ENCODE data around the gene RASEF. TPM values are rescaled to one million over a fixed set of nuclear protein-coding genes. Genes with fewer than 3 reads are reported as not detected.

The RASEF gene
- total RNA-seq, 2 donors from 2014 or later, result 36.4 to 125 TPM

GRCh38 chr9:83027153-83027891 is 35.6 kb downstream of the RASEF start:
- H3K36me3 ChIP-seq, result no peaks in the 10 kb centered on the region
- intact Hi-C loops (cut with DNase I), result no loop called here
- no peak overlapping the region for H3K27ac ChIP-seq

DNA sequence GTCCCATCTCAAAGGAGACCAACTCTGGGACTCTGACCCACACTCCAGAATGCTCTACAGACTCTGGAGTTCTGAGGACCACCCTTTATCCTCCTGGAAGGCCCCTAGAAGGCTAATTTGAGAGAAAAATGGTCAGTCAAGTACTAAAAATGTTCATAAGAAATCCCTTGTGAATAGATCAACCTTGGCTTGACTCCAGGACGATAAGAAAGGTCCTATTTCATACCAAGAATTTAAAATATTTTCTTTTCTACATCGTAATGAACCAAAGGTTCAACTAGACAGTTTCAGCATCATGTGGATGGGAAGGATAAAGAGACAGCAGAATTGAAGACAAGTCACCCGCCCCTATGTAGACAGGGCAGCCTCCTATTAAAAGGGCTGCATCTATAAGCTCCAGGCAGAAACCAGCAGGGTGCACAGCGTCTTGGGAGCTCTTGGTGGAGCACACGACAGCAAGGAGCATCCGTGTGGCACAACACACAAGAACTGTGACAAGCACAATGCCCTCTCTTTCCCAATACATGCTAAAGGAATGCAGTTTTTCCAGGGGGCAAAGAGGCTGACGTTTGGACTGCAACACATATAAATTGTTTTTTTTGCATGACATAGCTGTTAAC is 38.3 kb downstream of the RASEF start:
- no peak for DNase-seq (ENCODE audit: low spot score)
- WGBS, result 74% methylated on average over 7 of the region's 7 CpGs
- no peak overlapping the region for H3K27ac ChIP-seq
- no peaks in the 10 kb centered on the region for H3K36me3 ChIP-seq
- no peak overlapping the region for H3K4me3 ChIP-seq
- H3K27me3 ChIP-seq (replicated peaks; ENCODE audit: insufficient read depth), result no peaks in the 10 kb centered on the region
- H3K9me3 ChIP-seq, result no peaks in the 10 kb centered on the region
- H3K4me1 ChIP-seq (replicated peaks), result no peaks in the 10 kb centered on the region
- intact Hi-C loops (cut with DNase I), result no loop called here
- TF ChIP-seq CTCF (IDR thresholded peaks at IDR 0.05) (no peak), POLR2A (IDR thresholded peaks at IDR 0.05) (no peak), POLR2AphosphoS5 (IDR thresholded peaks at IDR 0.05) (no peak)

More at GRCh38 chr9:83027153-83027891, 35.6 kb downstream of the RASEF start:
- no peak for DNase-seq (ENCODE audit: low spot score)
- no peak overlapping the region for H3K4me3 ChIP-seq
- H3K27me3 ChIP-seq (replicated peaks; ENCODE audit: insufficient read depth), result no peaks in the 10 kb centered on the region
- no peaks in the 10 kb centered on the region for H3K4me1 ChIP-seq (replicated peaks)
- H3K9me3 ChIP-seq, result no peaks in the 10 kb centered on the region
- 78% methylated on average over 5 of the region's 5 CpGs for WGBS
- no peak for TF ChIP-seq POLR2A (IDR thresholded peaks at IDR 0.05)
- no peak for TF ChIP-seq POLR2AphosphoS5 (IDR thresholded peaks at IDR 0.05)
- no peak for TF ChIP-seq CTCF (IDR thresholded peaks at IDR 0.05)

GRCh38 chr9:83023151-83023550 is 39.8 kb downstream of the RASEF start:
- WGBS, result 89% methylated on average over 1 of the region's 1 CpG
- H3K36me3 ChIP-seq, result no peaks in the 10 kb centered on the region
- DNase-seq (ENCODE audit: low spot score), result no peak
- no peaks in the 10 kb centered on the region for H3K9me3 ChIP-seq
- H3K27ac ChIP-seq, result no peak overlapping the region
- no peaks in the 10 kb centered on the region for H3K4me1 ChIP-seq (replicated peaks)
- no peak overlapping the region for H3K4me3 ChIP-seq
- H3K27me3 ChIP-seq (replicated peaks; ENCODE audit: insufficient read depth), result no peaks in the 10 kb centered on the region
- intact Hi-C loops (cut with DNase I), result no loop called here
- TF ChIP-seq POLR2AphosphoS5 (IDR thresholded peaks at IDR 0.05) (no peak), POLR2A (IDR thresholded peaks at IDR 0.05) (no peak), CTCF (IDR thresholded peaks at IDR 0.05) (no peak)

GRCh38 chr9:83020864-83021263 is 42.1 kb downstream of the RASEF start:
- no peaks in the 10 kb centered on the region for H3K9me3 ChIP-seq
- TF ChIP-seq POLR2A (IDR thresholded peaks at IDR 0.05), result no peak
- no peak for TF ChIP-seq POLR2AphosphoS5 (IDR thresholded peaks at IDR 0.05)
- H3K4me1 ChIP-seq (replicated peaks), result no peaks in the 10 kb centered on the region
- H3K27me3 ChIP-seq (replicated peaks; ENCODE audit: insufficient read depth), result no peaks in the 10 kb centered on the region
- WGBS, result 70% methylated on average over 2 of the region's 2 CpGs
- H3K36me3 ChIP-seq, result no peaks in the 10 kb centered on the region
- no peak for DNase-seq (ENCODE audit: low spot score)
- no peak overlapping the region for H3K4me3 ChIP-seq
- no peak overlapping the region for H3K27ac ChIP-seq
- intact Hi-C loops (cut with DNase I), result no loop called here

GRCh38 chr9:83020327-83020726 is 42.6 kb downstream of the RASEF start:
- no peaks in the 10 kb centered on the region for H3K36me3 ChIP-seq
- no peak for DNase-seq (ENCODE audit: low spot score)
- H3K27ac ChIP-seq, result no peak overlapping the region
- TF ChIP-seq POLR2AphosphoS5 (IDR thresholded peaks at IDR 0.05) (no peak), POLR2A (IDR thresholded peaks at IDR 0.05) (no peak), CTCF (IDR thresholded peaks at IDR 0.05) (no peak)
- 95% methylated on average over 7 of the region's 7 CpGs for WGBS
- no peak overlapping the region for H3K4me3 ChIP-seq
- intact Hi-C loops (cut with DNase I), result no loop called here
- H3K4me1 ChIP-seq (replicated peaks), result no peaks in the 10 kb centered on the region
- H3K27me3 ChIP-seq (replicated peaks; ENCODE audit: insufficient read depth), result no peaks in the 10 kb centered on the region
- H3K9me3 ChIP-seq, result no peaks in the 10 kb centered on the region

All from prostate gland (tissue), 2 donors.